PC-3 (cell line): ENCODE measurements around the gene EPHB2. TPM values are rescaled to one million over a fixed set of nuclear protein-coding genes. Genes with fewer than 3 reads are reported as not detected.

Experiments
- ATAC-seq: fragments of 200-7000 bp; cut with Tn5 transposase; 2 replicates; pipeline ENCODE4 v1.9.1; 2020; ENCODE audit warnings: mild to moderate bottlenecking, moderate library complexity
- BruUV-seq: library from RNA; stranded (reverse); fragments of 400-500 nt; replicated peaks from 2 replicates; lab custom pipeline; 2021; lab: Mats Ljungman, UMichigan
- CTCF ChIA-PET: fragments of 300-600 bp; sonication (Branson Sonifier 250); formaldehyde crosslinking; loops from one replicate; lab custom pipeline; 2022; ENCODE audit warnings: antibody characterized with exemption; lab: Charles Lee
- POLR2A ChIA-PET: fragments of 300-600 bp; sonication (Branson Sonifier 250); formaldehyde crosslinking; loops from one replicate; lab custom pipeline; 2022; ENCODE audit warnings: antibody characterized with exemption; ENCODE audit not compliant: unreplicated experiment; lab: Charles Lee
- DNase-seq: peaks from one replicate; pipeline ENCODE4 v3.0.0-alpha.2; 2015
- H2AFZ ChIP-seq: fragments of 300-600 bp; sonication (generic); 2 replicates; pipeline ENCODE4 v1.6.0; 2016; ENCODE audit warnings: antibody characterized with exemption, low read length
- H3F3A ChIP-seq: fragments of 300-600 bp; sonication (generic); one replicate; pipeline ENCODE4 v1.6.0; 2017; ENCODE audit warnings: antibody characterized with exemption, low read length, control low read depth, mild to moderate bottlenecking; ENCODE audit not compliant: unreplicated experiment
- H3K27ac ChIP-seq: fragments of 300-600 bp; sonication (generic); 2 replicates; pipeline ENCODE4 v1.5.1; 2016; ENCODE audit warnings: mild to moderate bottlenecking, low read length
- H3K27me3 ChIP-seq: fragments of 300-600 bp; sonication (generic); 2 replicates; pipeline ENCODE4 v1.6.1; 2016; ENCODE audit warnings: low read length, mixed read lengths
- H3K36me3 ChIP-seq: fragments of 300-600 bp; sonication (generic); 2 replicates; pipeline ENCODE4 v1.6.1; 2016; ENCODE audit warnings: low read depth, mixed run types, low read length, mixed read lengths
- H3K4me1 ChIP-seq: fragments of 300-600 bp; sonication (generic); 2 replicates; pipeline ENCODE4 v1.5.1; 2016; ENCODE audit warnings: low read length; ENCODE audit not compliant: insufficient read depth
- H3K4me2 ChIP-seq: fragments of 300-600 bp; sonication (generic); 2 replicates; pipeline ENCODE4 v1.6.0; 2016; ENCODE audit warnings: low read length
- H3K4me3 ChIP-seq: fragments of 300-600 bp; sonication (generic); 2 replicates; pipeline ENCODE4 v1.5.1; 2016; ENCODE audit warnings: mild to moderate bottlenecking, low read length, mixed read lengths
- H3K79me2 ChIP-seq: fragments of 300-600 bp; sonication (generic); 2 replicates; pipeline ENCODE4 v1.6.1; 2017; ENCODE audit warnings: low read length, mixed read lengths
- H3K9ac ChIP-seq: fragments of 300-600 bp; sonication (generic); 2 replicates; pipeline ENCODE4 v1.6.0; 2016; ENCODE audit warnings: mild to moderate bottlenecking, low read length
- H3K9me2 ChIP-seq: fragments of 300-600 bp; sonication (generic); replicated peaks from 2 replicates; pipeline ENCODE4 v1.6.1; 2016; ENCODE audit warnings: mixed run types, low read length, mixed read lengths
- H3K9me3 ChIP-seq: fragments of 300-600 bp; sonication (generic); 2 replicates; pipeline ENCODE4 v1.6.1; 2016; ENCODE audit warnings: low read length, mixed read lengths
- H4K20me1 ChIP-seq: fragments of 300-600 bp; sonication (generic); 2 replicates; pipeline ENCODE4 v1.6.1; 2016; ENCODE audit warnings: low read length, mixed read lengths
- EZH2 ChIP-seq: fragments of 300-600 bp; sonication (generic); IDR thresholded peaks from one replicate; pipeline ENCODE4 v1.6.1; 2017; ENCODE audit warnings: antibody characterized with exemption, mild to moderate bottlenecking, low read length; ENCODE audit not compliant: unreplicated experiment
- EZH2phosphoT487 ChIP-seq: fragments of 300-600 bp; sonication (generic); IDR thresholded peaks from 2 replicates; pipeline ENCODE4 v1.6.1; 2018; ENCODE audit warnings: mild to moderate bottlenecking, antibody characterized with exemption, low read length, borderline replicate concordance
- intact Hi-C: fragments of 100-400 bp; cut with micrococcal nuclease; formaldehyde crosslinking; loops from 2 replicates; pipeline ENCODE4 v1.9.0; 2023
- total RNA-seq: library from RNA; depleted of rRNA; stranded (reverse); fragments of >200 nt; gene quantifications from 2 replicates; pipeline ENCODE4 v1.2.3, GENCODE V29; 2014
- TF ChIP-seq, protein P1 (sequence below): fragments of 300-600 bp; sonication (generic); conservative IDR thresholded peaks from 2 replicates; pipeline ENCODE4 v1.5.1; 2017; ENCODE audit warnings: antibody characterized with exemption, low read depth, mild to moderate bottlenecking, low read length

The EPHB2 gene
- total RNA-seq, 1 experiment from 2014 or later, result 23.2 TPM

DNA sequence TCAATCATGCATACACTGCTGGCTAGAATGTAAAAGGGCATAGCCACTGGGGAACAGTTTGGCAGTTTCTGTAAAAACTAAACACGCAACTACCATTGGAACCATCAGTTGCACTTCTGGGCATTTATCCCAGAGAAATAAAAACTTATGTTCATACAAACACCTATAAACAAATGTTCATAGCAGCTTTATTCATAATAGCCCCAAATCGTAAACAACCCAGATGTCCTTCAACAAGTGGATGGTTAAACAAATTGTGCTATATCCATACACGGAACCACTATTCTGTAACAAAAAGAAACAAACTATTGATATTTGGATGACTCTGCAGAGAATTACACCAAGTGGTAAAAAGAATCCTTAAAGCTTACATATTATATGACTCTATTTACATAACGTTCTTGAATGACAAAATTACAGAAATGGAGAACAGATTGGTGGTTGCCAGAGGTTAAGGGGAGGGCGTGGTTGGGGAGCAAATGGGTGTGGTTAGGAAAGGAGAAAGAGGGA, 239.2 kb downstream of the EPHB2 start:
- no peak overlapping the region for H3K4me2 ChIP-seq
- no peaks in the 10 kb centered on the region for H3K9me2 ChIP-seq
- H3K27ac ChIP-seq, result no peak overlapping the region
- no peaks in the 10 kb centered on the region for H3K27me3 ChIP-seq
- no peak overlapping the region for H3K9ac ChIP-seq
- H4K20me1 ChIP-seq, result no peaks in the 10 kb centered on the region
- H3F3A ChIP-seq, result no peaks in the 10 kb centered on the region
- CTCF ChIA-PET, result no interaction called here
- H3K4me1 ChIP-seq, result no peaks in the 10 kb centered on the region
- H3K4me3 ChIP-seq, result no peak overlapping the region
- H3K79me2 ChIP-seq, result no peaks in the 10 kb centered on the region
- POLR2A ChIA-PET, result no interaction called here
- no peaks in the 10 kb centered on the region for H3K36me3 ChIP-seq
- TF ChIP-seq, protein P1, sequence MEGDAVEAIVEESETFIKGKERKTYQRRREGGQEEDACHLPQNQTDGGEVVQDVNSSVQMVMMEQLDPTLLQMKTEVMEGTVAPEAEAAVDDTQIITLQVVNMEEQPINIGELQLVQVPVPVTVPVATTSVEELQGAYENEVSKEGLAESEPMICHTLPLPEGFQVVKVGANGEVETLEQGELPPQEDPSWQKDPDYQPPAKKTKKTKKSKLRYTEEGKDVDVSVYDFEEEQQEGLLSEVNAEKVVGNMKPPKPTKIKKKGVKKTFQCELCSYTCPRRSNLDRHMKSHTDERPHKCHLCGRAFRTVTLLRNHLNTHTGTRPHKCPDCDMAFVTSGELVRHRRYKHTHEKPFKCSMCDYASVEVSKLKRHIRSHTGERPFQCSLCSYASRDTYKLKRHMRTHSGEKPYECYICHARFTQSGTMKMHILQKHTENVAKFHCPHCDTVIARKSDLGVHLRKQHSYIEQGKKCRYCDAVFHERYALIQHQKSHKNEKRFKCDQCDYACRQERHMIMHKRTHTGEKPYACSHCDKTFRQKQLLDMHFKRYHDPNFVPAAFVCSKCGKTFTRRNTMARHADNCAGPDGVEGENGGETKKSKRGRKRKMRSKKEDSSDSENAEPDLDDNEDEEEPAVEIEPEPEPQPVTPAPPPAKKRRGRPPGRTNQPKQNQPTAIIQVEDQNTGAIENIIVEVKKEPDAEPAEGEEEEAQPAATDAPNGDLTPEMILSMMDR, result no peak
- TF ChIP-seq EZH2phosphoT487 (no peak), EZH2 (no peak)
- intact Hi-C loops, result no loop called here
- 0 out of 2 replicates have a peak, but pooled peaks have one; percentile 22 for ATAC-seq
- H3K9me3 ChIP-seq, result no peaks in the 10 kb centered on the region
- no TSS peak for BruUV-seq
- no peak overlapping the region for H2AFZ ChIP-seq
- DNase-seq, result no peak

DNA sequence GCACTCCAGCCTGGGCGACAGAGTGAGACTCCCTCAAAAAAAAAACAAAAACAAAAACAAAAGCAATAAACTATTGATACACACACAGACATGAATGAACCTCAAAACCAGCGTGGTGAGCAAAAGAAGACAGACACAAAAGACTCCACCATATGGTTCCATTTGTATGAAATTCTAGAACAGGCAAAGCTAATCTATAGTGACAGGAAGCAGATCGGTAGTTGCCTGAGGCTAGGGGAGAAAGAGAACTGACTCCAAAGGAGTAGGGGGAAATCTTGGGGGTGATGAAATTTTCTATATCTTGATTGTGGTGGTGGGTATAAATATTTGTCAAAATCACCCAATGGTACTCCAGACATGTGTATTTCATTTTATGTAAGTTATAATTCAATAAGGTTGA, 241.2 kb downstream of the EPHB2 start:
- TF ChIP-seq, protein P1, result no peak
- no peaks in the 10 kb centered on the region for H3K9me2 ChIP-seq
- no peak overlapping the region for H2AFZ ChIP-seq
- H3K9ac ChIP-seq, result no peak overlapping the region
- no TSS peak for BruUV-seq
- H3F3A ChIP-seq, result no peaks in the 10 kb centered on the region
- CTCF ChIA-PET, result no interaction called here
- intact Hi-C loops, result no loop called here
- no peaks in the 10 kb centered on the region for H3K79me2 ChIP-seq
- no peaks in the 10 kb centered on the region for H4K20me1 ChIP-seq
- no peak overlapping the region for H3K4me2 ChIP-seq
- no peak overlapping the region for H3K4me3 ChIP-seq
- H3K36me3 ChIP-seq, result no peaks in the 10 kb centered on the region
- no peak overlapping the region for H3K27ac ChIP-seq
- ATAC-seq (no peak), DNase-seq (no peak)
- H3K4me1 ChIP-seq, result no peaks in the 10 kb centered on the region
- H3K27me3 ChIP-seq, result no peaks in the 10 kb centered on the region
- POLR2A ChIA-PET, result no interaction called here
- no peaks in the 10 kb centered on the region for H3K9me3 ChIP-seq

DNA sequence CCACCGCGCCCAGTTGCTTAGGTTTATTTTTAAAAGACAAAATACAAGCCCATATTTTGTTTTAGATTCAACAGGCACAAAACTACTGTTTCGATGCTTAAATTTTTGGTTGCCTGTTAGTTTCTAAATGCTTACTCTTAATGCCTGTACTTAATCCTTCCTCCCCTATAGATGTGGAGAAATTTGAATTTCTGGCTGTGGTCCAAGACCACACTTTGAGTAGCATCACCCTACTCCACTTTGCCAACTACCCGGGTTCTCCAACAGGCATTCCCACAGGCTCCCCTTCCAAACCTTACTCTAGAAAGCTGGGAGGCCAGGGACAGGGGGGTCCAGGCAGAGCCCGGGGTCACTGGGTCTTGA, 242.0 kb downstream of the EPHB2 start:
- intact Hi-C loops, result no loop called here
- Histone ChIP-seq H3K27ac (no peak overlapping the region), H3K79me2 (no peaks in the 10 kb centered on the region), H3K9me2 (no peaks in the 10 kb centered on the region), H3K9me3 (no peaks in the 10 kb centered on the region), H4K20me1 (no peaks in the 10 kb centered on the region), H2AFZ (no peak overlapping the region), H3F3A (no peaks in the 10 kb centered on the region), H3K4me3 (no peak overlapping the region), H3K4me1 (no peaks in the 10 kb centered on the region), H3K27me3 (no peaks in the 10 kb centered on the region), H3K9ac (no peak overlapping the region), H3K36me3 (no peaks in the 10 kb centered on the region), H3K4me2 (no peak overlapping the region)
- ATAC-seq (no peak), DNase-seq (no peak)
- ChIA-PET POLR2A (no interaction called here), CTCF (no interaction called here)
- BruUV-seq, result no TSS peak
- TF ChIP-seq, protein P1, result no peak
- TF ChIP-seq EZH2phosphoT487 (no peak), EZH2 (no peak)
